CD8-positive, alpha-beta memory T cell (primary cell): Measurements from ENCODE around the gene POMGNT2. TPM values are rescaled to one million over a fixed set of nuclear protein-coding genes. Genes with fewer than 3 reads are reported as not detected.

Source experiments
- polyA plus RNA-seq: library from polyadenylated mRNA; unstranded; fragments of 300-500 nt; fragmentation: Illumina TruSeq; gene quantifications from one replicate; pipeline ENCODE4 v1.2.3, GENCODE V29; 2021
- total RNA-seq, 2 experiments: library from RNA; stranded (reverse); gene quantifications; one replicate each; pipeline ENCODE4 v1.2.3, GENCODE V29; 2021

The POMGNT2 gene
- total and polyA plus RNA-seq, 3 experiments from 2014 or later = 9.7 to 11.0 (median 10.0) TPM

Other genes with a start within 250 kb of the POMGNT2 start
- gene CYP8B1, start 230.2 kb downstream of the POMGNT2 start, total RNA-seq = not detected
- not detected for gene CYP8B1, start 230.2 kb downstream of the POMGNT2 start, polyA plus RNA-seq
- gene ZNF662, start 199.9 kb downstream of the POMGNT2 start, total RNA-seq = 1 to 10 TPM; 1.1 to 1.5 TPM
- not detected for gene ZNF662, start 199.9 kb downstream of the POMGNT2 start, polyA plus RNA-seq
- not detected for gene GASK1A, start 126.8 kb downstream of the POMGNT2 start, total RNA-seq
- not detected for gene GASK1A, start 126.8 kb downstream of the POMGNT2 start, polyA plus RNA-seq
- gene SNRK, start 180.5 kb upstream of the POMGNT2 start, total RNA-seq = 10 to 100 TPM; 34.2 to 35.9 TPM
- 55.1 TPM for gene SNRK, start 180.5 kb upstream of the POMGNT2 start, polyA plus RNA-seq